GM19043 (cell line): ENCODE data around the gene RANGAP1.

ENCODE experiments used
- ATAC-seq: cut with Tn5 transposase; IDR thresholded peaks from one replicate; pipeline ENCODE4 v1.9.1; 2021; ENCODE audit warnings: low read depth; ENCODE audit not compliant: unreplicated experiment

RANGAP1 gene

DNA sequence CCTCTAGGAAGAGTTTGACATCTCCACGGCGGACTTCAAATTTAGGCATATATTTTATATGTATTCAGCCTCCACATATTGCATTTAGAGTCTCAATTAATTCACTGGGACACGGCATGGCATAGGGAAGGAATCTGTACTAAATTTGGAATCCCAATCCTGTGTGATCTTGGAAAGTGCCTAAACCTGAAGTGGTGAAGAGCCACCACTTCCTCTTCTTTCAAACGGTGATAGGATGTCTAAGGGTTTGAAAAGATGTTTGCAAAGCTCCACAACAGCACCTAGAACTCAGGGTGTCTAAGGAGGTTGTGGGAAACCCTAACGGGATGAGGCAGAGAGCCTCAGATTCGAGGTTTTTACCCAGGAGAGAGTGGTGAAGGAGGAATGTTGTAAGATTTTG lies 81.9 kb downstream of the RANGAP1 start:
- ATAC-seq: no peak

DNA sequence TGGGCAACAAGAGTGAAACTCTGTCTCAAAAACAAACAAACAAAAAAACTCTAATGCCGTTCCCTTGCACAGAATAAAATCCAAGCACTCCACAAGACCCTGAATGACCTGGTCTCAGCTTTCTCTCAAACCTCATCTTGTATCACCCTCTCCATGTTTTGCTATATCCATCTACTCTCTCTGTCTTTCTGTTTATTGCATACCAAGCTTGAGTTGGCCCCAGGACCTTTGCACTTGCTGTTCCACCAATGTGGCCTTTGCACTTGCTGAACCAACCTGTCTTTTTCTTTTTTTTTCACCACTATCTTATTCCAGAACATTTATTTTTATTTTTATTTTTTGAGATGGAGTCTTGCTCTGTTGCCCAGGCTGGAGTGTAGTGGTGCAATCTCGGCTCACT lies 82.9 kb downstream of the RANGAP1 start:
- ATAC-seq: no peak

DNA sequence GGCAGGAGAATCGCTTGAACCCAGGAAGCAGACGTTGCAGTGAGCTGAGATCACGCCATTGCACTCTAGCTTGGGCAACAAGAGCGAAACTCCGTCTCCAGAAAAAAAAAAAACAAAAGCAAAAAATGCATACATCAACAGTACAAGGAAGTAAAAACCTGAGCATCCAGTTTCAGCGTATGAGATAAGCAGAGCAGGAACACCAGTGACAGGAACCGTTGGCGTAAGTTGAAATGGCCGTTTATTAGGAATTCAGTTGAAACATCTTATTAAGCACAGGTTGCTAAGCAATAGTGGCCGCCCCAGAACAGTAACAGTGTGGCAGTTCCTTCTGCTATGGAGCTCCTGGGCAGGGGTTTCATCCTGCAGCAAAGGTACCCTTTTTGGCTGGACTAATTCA lies 84.8 kb downstream of the RANGAP1 start:
- ATAC-seq: no peak

DNA sequence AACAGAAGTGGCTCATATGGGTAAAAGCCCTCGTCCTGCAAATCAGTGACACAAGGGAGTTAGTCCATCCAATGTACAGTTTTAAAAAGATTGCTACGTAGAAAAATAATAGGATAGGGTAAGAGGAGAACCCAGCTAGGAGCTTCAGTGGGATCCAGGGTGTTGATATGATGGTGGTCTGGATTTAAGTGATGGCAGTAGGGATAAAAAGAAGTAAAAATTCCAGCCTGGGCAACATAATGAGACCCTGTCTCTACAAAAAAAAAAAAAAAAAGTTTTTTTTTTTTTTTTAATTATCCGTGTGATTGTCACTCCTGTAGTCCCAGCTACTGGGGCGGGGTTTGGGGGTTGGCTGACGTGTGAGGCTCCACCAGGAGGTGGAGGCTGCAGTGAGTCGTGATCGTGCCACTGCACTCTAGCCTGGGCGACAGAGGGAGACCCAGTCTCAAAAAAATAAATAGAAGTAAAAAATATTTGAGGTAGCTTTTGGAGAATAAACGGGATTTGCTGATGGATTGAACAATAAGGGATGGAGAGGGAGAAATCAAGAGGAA lies 87.9 kb downstream of the RANGAP1 start:
- no peak for ATAC-seq

DNA sequence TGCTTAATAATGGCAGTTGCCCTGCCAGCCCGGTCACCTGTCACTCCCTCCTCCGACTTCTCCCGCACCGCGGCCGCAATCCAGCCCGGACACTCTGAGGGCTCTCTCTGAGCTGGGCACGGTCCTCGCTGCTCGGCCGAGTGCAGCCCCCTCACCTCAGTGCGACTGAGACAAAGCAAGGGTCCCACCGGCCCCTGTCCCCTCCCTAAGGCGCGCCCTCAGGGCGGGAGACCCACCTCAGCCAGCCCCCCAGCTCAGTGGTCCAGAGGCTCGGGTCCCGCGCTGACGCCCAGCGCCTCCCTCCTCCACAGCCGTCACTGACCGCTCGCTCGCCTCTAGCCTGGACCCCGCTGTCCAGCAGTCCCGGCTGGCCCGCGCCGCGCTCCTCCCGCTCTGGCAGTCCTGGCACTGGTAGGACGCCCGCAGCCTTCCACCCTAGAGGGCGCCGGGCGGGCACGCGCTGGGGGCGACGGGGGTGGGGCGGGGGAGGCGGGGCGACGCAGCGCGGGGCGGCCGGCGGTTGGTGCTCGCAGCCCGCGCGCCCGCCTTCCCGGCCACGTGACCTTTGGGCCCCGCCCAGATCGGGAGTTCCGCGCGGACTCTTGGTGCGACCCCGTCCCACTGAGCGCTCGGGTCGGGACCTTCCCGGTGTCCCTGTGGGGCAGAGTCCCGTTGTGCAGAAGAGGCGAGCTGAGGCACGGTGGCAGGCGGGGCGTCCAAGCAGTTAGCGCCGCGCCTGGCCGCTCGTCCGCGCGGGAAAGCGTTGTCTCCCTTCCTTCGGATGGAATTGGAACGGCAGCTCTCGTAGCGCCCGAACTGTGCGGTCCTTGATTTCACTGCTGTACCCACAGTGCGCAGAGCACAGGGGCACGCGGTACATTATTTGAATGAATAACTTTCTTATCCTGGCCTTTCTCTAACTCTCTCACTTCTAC lies 88.7 kb downstream of the RANGAP1 start:
- ATAC-seq: peak; percentile 75
